Activated gamma-delta T cell treated with Interleukin-2 at 50 U/mL for 16 hours (primary cell): ENCODE data around the gene DNAI7.

Experiments used
- DNase-seq: peaks from one replicate; pipeline ENCODE4 v3.0.0-alpha.2; 2020

DNAI7 gene

GRCh38 chr12:25195056-25195971, at the start of gene DNAI7, which contains the start of gene ETFRF1:
TSS of gene DNAI7 (minus strand) at chr12:25195160. CDS start at chr12:25195078, 82 bp downstream.
TSS of gene ETFRF1 (plus strand) at chr12:25195237. CDS start at chr12:25203957, 8,720 bp downstream.
- DNase-seq, result peak; percentile 96

GRCh38 chr12:25243680-25243990, 48.7 kb upstream of the DNAI7 start:
- no peak for DNase-seq

GRCh38 chr12:25242981-25243679, 48.2 kb upstream of the DNAI7 start:
- DNase-seq, result no peak

GRCh38 chr12:25241167-25242020, 46.4 kb upstream of the DNAI7 start:
- peak; percentile 39 for DNase-seq

GRCh38 chr12:25236626-25237025, 41.7 kb upstream of the DNAI7 start:
- DNase-seq, result no peak

- no peak for DNase-seq
Observed at GRCh38 chr12:25236190-25236589, 41.2 kb upstream of the DNAI7 start.

- DNase-seq, result no peak
Observed at GRCh38 chr12:25213338-25213737, 18.4 kb upstream of the DNAI7 start.

- DNase-seq, result no peak
Observed at GRCh38 chr12:25208554-25208953, 13.6 kb upstream of the DNAI7 start.

GRCh38 chr12:25207846-25208245, 12.9 kb upstream of the DNAI7 start:
- no peak for DNase-seq

GRCh38 chr12:25207411-25207810, 12.5 kb upstream of the DNAI7 start:
- no peak for DNase-seq

GRCh38 chr12:25202137-25202536, 7.2 kb upstream of the DNAI7 start:
- no peak for DNase-seq

GRCh38 chr12:25200703-25201102, 5.7 kb upstream of the DNAI7 start:
- no peak for DNase-seq

- no peak for DNase-seq
Observed at GRCh38 chr12:25197608-25198007, 2.6 kb upstream of the DNAI7 start.

- no peak for DNase-seq
Observed at GRCh38 chr12:25194722-25195055, 271 bp downstream of the DNAI7 start.

- DNase-seq, result no peak
Observed at GRCh38 chr12:25194214-25194613, 746 bp downstream of the DNAI7 start.

- no peak for DNase-seq
Observed at GRCh38 chr12:25190793-25191192, 4.2 kb downstream of the DNAI7 start.

GRCh38 chr12:25189656-25190055, 5.3 kb downstream of the DNAI7 start:
- no peak for DNase-seq

- DNase-seq, result no peak
Observed at GRCh38 chr12:25187781-25188180, 7.2 kb downstream of the DNAI7 start.

GRCh38 chr12:25186788-25187402, 8.1 kb downstream of the DNAI7 start:
- no peak for DNase-seq

GRCh38 chr12:25186038-25186787, 8.7 kb downstream of the DNAI7 start:
- no peak for DNase-seq

GRCh38 chr12:25184132-25184531, 10.8 kb downstream of the DNAI7 start:
- no peak for DNase-seq

GRCh38 chr12:25182765-25183164, 12.2 kb downstream of the DNAI7 start:
- DNase-seq, result no peak
